ENCODE results near the gene NOSTRIN.

GRCh38 chr2:168797286-168797655 lies 5.2 kb upstream of the NOSTRIN start:
- TF ChIP-seq, protein P1, sequence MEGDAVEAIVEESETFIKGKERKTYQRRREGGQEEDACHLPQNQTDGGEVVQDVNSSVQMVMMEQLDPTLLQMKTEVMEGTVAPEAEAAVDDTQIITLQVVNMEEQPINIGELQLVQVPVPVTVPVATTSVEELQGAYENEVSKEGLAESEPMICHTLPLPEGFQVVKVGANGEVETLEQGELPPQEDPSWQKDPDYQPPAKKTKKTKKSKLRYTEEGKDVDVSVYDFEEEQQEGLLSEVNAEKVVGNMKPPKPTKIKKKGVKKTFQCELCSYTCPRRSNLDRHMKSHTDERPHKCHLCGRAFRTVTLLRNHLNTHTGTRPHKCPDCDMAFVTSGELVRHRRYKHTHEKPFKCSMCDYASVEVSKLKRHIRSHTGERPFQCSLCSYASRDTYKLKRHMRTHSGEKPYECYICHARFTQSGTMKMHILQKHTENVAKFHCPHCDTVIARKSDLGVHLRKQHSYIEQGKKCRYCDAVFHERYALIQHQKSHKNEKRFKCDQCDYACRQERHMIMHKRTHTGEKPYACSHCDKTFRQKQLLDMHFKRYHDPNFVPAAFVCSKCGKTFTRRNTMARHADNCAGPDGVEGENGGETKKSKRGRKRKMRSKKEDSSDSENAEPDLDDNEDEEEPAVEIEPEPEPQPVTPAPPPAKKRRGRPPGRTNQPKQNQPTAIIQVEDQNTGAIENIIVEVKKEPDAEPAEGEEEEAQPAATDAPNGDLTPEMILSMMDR (IDR thresholded peaks at IDR 0.05; ENCODE audit: extremely low read depth in 1 of 2, insufficient read depth in 1 of 2, low read depth in 1 of 2, low read length in 2 of 2), result no peak
- no peak for TF ChIP-seq POLR2AphosphoS5 (IDR thresholded peaks at IDR 0.05; ENCODE audit: insufficient read depth, low read depth, low read length)
- TF ChIP-seq FOS (IDR thresholded peaks at IDR 0.05; ENCODE audit: borderline replicate concordance, insufficient read depth, low read length), result no peak
- TF ChIP-seq MAX (IDR thresholded peaks at IDR 0.05; ENCODE audit: insufficient read depth, insufficient read length), result no peak
